Muscle of arm (tissue), 12 donors: ENCODE data around the gene SLC35A2. TPM values are rescaled to one million over a fixed set of nuclear protein-coding genes. Genes with fewer than 3 reads are reported as not detected.
"Not testable (repeated sequence)": the region's sequence is repeated elsewhere in the genome, so short reads cannot be mapped to it uniquely, and the experiment has no call there.

Experiments used
- DNase-seq: peaks from one replicate; pipeline ENCODE4 v3.0.0-alpha.2; 2013
- polyA plus RNA-seq, 12 donors: library from polyadenylated mRNA; unstranded; fragments of 120-200 nt; gene quantifications; one replicate each; pipeline ENCODE4 v1.2.1, GENCODE V29; 2013; ENCODE audit not compliant: insufficient read length in 12 of 12

The SLC35A2 gene
- polyA plus RNA-seq, 12 donors = 14.8 to 19.8 (median 16.5) TPM; not detected in 1

DNA sequence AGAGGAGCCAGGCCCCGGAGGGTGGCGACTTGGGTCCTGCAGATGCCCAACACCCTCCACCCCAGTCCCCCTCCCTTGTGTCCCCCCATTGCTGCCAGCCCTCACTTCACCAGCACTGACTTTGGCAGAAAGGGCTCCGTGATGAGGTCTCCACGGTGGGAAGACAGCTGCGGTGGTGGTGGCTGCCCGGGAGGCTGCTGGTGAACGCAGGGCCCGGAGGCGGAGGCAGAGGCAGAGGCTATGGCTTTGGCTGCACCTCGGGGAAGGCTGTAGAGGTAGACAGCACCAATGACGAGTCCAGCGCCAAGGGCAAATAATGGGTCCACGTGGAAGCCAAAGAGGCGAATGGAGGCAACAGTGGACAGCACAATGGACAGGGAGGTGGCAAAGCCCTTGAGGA lies 6.8 kb downstream of the SLC35A2 start:
- DNase-seq = no peak

DNA sequence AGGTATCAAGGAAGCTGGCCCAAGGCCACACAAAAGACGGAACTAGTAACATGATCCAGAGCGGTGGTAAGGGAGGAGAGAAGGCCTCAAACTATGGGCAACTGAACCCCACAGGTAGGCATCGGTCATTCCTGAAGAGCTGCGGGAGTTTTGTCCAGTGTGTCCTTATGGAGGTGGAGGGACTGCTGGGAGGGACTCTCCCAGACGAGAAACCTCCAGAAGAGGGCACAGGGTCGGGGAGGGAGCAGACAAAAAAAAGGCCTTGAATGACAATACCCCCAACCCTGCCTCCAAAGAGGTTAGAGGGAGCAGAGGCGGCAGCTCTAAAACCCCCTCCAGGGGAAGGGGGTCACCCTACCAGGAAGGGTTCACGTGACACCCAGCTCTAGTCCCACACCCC lies 7.3 kb downstream of the SLC35A2 start:
- no peak for DNase-seq

DNA sequence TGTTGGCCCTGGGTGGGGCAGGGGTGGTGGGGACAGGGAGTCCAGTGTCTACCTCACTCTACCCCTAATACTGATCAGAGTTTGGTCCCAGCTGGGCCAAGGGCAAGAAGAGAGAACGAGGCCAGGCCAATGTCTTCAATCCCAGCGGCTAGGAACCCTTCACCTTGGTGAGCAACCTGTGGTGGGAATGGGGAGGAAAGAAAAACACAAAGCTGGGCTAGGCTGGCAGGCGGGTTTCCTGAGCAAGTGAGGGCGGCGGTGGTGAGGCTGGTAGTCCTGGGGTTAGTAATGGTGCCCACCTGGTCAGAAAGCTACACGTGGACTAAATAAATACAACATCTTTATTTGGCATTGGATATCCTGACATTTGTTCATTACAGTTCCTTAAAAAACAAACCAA lies 8.2 kb downstream of the SLC35A2 start:
- no peak for DNase-seq

DNA sequence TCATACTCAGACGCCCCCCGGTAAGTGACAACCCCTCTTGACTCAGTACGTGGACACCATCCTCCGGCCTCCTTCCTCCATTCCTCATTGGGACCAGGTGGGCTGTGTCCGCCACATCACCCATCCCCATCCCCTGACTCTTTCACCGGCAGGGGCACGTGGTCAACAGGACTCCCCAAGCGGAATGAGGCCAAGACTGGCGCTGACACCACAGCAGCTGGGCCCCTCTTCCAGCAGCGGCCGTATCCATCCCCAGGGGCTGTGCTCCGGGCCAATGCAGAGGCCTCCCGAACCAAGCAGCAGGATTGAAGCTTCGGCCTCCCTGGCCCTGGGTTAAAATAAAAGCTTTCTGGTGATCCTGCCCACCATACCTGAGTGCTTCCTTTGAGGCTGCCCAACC lies 8.7 kb downstream of the SLC35A2 start:
- DNase-seq = no peak

DNA sequence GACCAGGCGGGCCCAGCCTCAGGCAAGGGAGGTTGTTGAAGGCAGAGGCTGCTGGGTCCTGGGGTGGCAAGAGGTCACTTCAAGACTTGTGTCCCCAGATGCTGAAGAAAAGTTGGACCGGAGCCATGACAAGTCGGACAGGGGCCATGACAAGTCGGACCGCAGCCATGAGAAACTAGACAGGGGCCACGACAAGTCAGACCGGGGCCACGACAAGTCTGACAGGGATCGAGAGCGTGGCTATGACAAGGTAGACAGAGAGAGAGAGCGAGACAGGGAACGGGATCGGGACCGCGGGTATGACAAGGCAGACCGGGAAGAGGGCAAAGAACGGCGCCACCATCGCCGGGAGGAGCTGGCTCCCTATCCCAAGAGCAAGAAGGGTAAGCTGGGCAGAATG lies 9.3 kb downstream of the SLC35A2 start:
- DNase-seq = no peak

DNA sequence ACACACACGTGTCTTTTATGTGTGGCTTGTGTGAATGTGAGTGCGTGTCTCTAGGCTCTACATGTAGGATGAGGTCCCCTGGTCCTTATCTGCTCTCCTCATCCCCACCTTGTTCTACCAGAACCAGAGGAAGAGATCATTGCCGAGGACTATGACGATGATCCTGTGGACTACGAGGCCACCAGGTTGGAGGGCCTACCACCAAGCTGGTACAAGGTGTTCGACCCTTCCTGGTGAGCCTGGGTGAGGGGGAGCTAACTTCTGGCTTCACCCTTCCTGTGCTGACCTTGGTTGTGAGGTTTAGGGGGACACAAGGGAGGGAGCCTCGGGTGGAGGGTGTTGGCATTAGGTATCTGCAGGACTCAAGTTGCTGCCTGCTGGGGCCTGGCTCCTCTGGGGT lies 10.4 kb downstream of the SLC35A2 start:
- no peak for DNase-seq

DNA sequence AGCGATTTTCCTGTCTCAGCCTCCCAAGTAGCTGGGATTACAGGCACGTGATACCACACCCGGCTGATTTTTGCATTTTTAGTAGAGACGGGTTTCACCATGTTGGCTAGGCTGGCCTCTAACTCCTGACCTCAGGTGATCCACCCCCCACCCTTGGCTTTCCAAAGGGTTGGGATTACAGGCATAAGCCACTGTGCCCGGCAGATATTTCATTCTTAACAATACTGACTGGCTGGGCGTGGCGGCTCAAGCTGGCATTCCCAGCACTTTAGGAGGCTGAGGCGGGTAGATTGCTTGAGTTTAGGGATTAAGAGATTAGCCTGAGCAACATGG lies 12.4 kb downstream of the SLC35A2 start:
- DNase-seq = no peak

DNA sequence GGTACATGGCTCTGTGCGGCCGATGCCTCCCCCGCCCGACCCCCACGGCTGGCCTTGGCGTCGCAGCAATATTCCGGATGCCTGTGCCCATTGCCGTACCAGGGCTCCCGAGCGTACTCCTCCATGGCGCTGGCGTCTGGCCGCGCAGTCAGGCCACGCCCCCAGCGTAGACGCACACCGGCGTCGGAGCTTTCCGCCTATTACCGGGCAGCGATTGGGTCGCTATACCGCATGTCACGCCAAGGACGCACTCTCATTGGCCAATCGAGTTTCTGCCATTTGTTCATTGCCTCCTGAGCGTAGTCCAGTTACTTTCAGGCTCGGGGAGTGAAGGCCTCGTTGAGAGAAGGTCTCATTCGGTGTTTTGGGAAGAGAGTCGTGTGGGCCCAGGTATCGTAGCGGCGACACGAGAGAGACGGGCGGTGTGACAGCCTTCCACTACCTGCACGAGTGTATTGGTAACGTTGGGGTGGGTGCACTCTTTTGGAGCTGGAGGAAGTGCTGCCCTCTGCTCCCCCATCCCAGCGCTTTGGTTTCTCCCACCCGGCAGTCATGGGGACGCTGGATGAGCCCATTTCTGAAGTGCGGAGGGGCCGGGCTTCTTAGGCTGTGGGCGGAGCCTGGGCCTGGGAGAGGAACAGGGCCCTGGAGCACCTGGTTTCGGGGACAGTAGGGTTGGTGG lies 13.7 kb downstream of the SLC35A2 start, which contains the start of the genes PQBP1 and TIMM17B:
PQBP1 (plus strand) TSS at position 306 of the 682 bp plus-strand sequence. CDS start 580 bp downstream, outside the sequence.
TIMM17B (minus strand) TSS at position 144 of the 682 bp plus-strand sequence; CDS start at position 125, 19 bp downstream.
- DNase-seq = peak; percentile 92

DNA sequence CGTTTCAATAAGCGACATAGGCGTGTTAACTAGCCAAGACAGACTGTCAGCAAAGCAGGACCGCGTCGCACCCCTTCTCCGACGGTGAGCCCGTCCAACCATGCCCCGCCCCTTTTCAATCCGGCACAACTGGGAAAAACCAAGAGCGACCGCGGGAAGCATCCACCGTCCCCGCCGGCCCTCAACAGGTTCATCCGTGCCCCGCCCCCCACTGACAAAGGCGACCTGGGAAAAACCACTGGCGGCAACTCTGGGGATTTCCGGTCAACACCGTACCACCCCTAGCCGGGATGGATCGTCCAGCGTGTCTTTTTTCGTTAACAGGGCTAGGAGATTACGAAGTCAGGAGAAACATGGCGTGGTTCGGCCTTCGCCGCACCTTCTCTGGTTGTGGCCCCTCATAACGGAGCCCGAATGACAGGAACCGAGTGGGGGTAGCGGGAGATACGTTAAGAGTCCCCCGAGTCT lies 14.3 kb downstream of the SLC35A2 start:
- peak; percentile 72 for DNase-seq

DNA sequence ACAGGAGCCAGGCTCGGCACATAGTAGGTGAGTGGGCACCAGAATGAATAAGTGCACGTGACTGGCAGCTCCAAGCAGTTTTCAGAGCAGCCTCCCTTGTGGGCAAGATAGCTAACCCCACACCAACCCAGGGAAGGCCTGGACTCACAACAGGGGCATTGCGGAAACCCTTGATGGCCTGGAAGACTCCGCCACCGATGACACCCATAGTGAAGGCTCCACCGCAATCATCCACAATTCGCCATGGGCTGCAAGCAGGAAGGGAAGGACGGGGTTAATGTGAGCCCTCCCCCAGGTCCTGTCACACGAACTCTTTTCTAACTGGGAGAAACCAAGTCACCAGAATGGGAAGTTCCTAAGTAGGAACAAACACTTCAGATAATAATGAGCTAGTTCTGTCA lies 14.8 kb downstream of the SLC35A2 start:
- no peak for DNase-seq

DNA sequence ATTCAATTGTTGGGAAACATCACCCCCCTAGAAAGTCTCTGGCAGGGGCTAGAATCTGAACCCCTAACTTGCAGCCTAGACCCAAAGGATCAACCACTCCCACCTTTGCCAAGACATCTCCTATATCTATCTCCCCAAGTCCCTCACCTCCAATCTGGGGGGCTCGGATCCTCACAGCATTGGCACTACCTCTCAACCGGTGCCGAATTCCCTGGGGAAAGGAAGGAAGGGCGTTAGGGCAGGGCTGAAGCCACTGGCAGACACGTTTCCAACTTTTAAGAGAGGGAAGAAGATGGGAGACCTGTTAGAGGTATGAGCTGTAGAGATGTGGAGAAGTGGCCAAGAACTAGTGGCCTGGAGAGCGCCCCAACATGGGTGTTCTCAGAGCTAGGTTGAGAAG lies 16.6 kb downstream of the SLC35A2 start:
- no peak for DNase-seq

DNA sequence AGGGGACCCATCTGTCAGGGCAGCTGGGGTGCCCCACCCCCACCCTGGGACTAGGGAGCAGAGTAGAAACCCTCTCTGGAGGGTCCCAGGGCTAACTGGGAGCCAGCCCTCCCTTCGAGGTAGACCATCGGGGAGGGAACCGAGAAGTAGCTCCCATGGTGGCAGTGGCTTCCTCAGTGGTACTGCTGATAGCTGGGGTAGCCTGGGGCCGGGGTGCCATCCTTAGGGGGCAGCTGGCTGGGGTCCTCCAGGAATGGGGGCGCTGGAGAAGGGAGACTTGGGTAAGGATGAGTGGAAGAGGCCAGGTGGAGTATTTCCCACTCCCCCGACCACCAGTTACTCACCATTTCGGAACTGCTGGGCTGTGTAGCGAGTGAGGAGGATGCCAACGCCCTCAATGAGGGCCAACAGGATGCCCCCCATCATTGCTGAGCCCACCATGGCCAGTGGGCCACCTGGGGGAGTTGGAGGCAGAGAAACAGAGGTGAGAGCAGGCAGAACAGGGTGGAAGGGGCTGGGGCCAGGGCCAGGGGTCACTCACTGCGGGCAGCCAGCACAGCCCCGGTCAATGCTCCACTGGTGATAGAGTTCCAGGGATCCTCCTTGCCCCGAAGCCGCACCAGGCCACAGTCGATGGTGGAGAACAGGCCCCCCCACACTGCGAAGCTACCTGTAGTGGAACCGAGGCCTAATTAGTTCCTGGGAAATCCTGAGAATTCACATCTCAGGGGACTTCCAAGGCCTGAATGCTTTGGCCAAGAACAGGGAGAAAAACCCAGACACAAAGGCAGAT lies 17.7 kb downstream of the SLC35A2 start:
- DNase-seq = no peak

DNA sequence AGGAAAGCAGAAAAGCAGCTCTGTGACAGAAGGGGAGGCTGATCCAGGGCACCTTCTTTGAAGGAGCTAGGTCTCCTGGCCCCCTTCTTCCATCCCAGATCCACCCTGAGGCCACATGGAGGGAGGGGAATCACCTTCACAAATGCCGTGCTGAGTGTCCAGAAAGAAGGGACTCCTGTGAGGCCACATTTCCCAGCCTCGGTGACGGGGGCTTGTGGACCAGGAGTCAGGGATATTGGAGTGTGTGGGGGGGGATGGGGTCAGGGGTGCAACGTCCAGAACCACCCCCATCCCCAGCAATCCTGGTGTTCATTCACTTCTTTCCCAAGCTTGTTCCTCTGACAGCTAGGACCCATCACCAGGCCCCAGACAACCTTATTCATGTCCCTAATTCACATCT lies 18.6 kb downstream of the SLC35A2 start:
- DNase-seq = no peak

DNA sequence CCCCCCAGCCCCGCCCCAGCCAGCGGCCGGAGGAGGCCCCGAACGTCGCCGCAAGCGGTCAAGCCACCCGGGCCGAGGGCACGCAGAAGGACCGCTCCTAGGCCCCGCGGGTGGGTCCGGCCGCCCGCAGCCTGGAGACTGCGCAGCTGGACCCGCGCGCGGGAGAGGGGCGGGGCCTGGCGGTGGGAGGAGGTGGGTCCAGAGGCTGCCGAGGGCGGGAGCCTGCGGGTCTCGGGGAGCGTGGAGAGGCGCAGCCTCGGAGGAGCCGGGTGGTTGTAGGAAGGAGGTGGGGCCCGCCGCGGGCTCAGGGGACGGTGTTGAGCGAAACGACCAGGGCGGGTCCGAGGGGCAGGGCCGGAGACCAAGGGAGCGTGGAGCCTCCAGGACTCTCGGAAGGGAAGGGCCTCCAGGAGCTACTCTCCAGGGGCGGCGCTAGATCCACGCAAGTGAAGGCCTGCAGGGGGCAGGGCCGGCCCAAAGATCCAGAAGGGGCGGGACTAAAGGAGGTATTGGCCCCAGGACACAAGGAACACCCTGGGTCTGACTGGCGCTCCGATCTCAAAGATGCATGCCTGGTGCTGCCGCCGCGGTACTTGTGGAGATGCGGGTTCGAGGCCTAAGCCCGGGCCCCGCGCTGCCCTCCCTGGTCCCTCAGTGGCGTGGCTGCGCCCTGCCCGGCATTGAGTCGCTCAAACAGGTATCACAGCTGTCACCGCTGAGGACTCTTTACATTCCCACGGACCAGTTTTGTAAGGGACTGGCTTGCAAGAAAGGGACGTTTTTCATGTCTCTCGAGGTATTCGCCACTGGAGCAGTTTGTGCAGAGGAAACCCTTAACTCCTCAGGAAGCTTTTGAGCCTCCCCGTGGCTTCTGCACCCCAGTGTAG lies 19.8 kb downstream of the SLC35A2 start:
- peak; percentile 71 for DNase-seq

DNA sequence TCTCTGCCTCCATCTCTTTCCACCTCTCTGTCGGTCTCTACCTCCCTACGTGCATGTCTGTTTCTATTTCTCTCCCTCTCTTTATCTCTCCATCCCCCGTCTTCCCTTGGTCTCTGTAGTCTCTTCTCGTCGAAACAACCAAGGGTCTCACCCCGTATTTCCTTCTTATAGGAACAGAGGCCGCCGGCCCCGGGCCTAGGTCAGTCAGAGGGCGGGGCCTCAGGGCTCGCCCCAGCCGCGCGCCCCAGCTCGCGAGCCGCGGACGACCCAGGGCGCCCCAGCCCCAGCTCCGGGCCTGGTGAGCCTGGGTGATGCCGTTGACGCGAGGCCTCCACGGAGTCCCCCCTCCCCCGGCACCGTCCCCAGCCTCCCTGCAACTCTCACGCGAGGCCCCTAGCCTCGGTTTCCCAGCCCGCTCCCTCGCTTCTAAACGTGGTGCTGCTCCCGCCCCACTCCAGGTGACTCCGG lies 20.5 kb downstream of the SLC35A2 start:
- DNase-seq = no peak

DNA sequence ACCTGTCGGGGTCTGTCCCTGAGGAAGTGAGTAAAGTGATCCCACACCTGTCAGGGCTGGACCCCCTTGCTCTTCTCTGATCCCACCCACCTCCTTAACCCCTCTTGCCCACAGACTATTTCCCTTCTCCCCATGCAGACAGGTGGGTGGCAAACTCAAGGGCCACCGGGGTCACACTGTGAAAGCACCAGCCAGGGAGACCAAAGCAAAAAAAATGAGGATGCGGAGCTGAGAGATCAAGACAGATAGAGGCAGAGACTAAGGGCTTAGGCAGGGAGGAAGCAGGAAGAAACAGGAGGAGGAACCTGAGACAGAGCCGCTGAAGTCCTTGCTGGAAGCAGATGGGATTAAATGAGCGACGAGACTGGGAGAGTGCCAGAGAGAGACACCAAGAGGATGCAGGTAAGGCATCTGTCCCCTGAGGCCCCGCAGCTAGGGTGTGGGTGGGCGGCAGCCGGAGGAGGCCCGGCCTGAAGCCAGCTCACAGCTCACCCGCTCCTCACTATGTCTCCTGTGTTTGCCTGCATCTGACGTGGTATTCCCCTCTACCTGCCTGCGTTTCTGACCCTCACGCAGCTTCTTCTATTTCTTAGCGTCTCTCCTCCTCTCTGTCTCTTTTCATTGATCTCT lies 21.0 kb downstream of the SLC35A2 start:
- DNase-seq = no peak

DNA sequence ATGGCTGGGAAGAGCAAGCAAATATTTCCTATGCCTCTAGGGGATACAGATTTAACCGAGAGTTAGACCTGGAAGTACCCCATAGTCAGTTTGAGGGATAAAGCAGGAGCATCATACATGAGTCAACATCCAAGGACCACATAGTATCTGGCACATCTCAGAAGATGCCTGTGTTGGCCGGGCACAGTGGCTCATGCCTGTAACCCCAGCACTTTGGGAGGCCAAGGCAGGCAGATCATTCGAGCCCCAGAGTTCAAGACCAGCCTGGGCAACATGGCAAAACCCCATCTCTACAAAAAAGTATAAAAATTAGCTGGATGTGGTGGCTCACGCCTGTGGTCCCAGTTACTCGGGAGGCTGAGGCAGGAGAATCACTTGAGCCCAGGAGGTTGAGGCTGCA lies 24.9 kb downstream of the SLC35A2 start:
- not testable (repeated sequence) for DNase-seq

DNA sequence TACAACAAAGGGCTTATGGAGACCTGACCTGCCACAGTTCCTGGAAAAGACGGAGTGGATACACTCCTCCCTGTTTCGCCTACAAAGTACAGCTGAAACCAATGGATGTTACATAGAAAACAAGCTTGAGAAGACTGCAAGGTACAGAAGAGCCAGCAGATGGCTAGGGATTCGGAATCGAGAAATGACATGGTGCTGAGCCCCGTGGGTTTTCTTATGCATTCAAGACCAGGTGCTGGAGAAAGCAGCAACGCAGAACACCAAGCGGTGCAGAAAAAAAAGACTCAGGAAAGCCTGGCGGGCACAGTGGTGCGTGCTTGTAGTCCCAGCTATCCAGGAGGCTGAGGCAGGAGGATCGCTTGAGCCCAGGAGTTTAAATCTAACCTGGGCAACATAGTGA lies 27.7 kb downstream of the SLC35A2 start:
- no peak for DNase-seq

DNA sequence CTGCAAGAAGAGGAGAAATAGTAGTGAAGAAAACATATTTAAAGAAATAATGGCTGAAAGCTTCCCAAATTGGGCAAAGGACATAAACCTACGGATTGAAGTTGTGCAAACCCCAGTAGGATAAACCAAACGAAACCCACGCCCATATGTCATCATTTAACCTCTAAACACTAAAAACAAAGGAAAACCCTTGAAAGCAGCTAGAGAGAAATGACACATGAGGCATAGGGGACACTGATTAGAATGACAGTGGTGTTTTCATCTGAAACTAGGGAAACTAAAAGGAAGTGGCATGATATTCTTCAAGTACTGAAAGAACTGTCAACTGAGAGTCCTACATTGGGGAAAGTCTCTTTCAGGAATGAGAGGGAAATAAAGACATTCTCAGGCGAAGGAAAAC lies 34.5 kb downstream of the SLC35A2 start:
- not testable (repeated sequence) for DNase-seq

DNA sequence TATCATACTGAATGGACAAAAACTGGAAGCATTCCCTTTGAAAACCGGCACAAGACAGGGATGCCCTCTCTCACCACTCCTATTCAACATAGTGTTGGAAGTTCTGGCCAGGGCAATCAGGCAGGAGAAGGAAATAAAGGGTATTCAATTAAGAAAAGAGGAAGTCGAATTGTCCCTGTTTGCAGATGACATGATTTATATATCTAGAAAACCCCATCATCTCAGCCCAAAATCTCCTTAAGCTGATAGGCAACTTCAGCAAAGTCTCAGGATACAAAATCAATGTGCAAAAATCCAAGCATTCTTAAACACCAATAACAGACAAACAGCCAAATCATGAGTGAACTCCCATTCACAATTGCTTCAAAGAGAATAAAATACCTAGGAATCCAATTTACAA lies 39.4 kb downstream of the SLC35A2 start:
- not testable (repeated sequence) for DNase-seq

DNA sequence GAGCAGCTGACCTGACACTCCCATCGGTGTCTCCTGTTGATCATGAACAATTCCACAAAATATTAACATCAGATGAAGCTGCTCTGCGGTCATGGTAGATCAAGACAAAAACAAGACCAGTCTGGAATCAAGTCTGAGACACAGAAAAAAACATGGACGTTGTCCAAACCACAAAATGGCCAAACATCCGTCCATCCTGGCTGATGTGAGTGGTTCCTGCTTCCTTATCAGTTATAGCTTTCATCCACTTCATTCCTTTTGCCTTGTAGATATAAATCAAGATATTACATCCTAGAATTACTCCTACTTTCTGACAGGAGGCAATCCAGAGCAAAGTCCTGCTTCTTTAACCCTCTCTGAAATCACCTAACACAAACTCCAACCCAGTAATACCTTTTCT lies 47.2 kb downstream of the SLC35A2 start:
- DNase-seq = no peak

DNA sequence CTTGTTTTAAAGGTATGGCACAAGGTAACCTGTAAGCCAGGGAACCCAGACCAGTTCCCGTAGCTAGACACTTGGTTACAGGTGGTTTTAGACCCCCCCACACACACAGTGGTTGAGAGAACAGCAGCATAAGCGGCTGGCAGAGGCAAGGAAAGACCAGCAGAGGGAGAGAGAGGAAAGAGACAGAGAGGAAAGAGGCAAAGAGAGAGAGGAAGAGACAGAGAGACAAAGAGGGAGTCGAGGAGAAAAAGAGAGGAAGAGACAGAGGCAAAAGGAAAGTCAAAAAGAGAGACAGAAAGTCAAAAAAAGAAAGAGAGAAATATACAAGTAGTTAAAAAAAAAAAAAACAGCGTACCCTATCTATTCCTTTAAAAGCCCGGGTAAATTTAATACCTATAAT lies 56.5 kb downstream of the SLC35A2 start:
- no peak for DNase-seq
